ENCODE data around the gene LRP1.

- TF ChIP-seq CTCF (IDR thresholded peaks at IDR 0.05) (no peak), REST (IDR thresholded peaks at IDR 0.05; ENCODE audit: insufficient read depth in 1 of 2, low read depth in 2 of 2, low read length in 1 of 2) (no peak), TCF7L2 (IDR thresholded peaks at IDR 0.05; ENCODE audit: low read depth, low read length) (no peak), SIN3A (IDR thresholded peaks at IDR 0.05; ENCODE audit: borderline replicate concordance, insufficient read depth, low read depth, low read length) (no peak), POLR2AphosphoS5 (IDR thresholded peaks at IDR 0.05; ENCODE audit: low read depth, low read length) (no peak)
Measured at GRCh38 chr12:57200497-57200896, 72.2 kb downstream of the LRP1 start.
